K562 (cell line): ENCODE results near the gene CPLX3. TPM values are rescaled to one million over a fixed set of nuclear protein-coding genes. Genes with fewer than 3 reads are reported as not detected.

ENCODE experiments used
- ATAC-seq: fragments of 200-7000 bp; cut with Tn5 transposase; 3 replicates; pipeline ENCODE4 v1.9.1; 2020; ENCODE audit warnings: moderate library complexity
- BruUV-seq: library from RNA; stranded (reverse); fragments of 400-500 nt; replicated peaks from 2 replicates; lab custom pipeline; 2021; lab: Mats Ljungman, UMichigan
- CTCF ChIA-PET: fragments of 300-600 bp; formaldehyde crosslinking; extraction: SDS; loops from one replicate; lab custom pipeline; 2021; ENCODE audit warnings: low intra/inter-chr PET ratio; lab: Yijun Ruan, JAX
- POLR2A ChIA-PET: fragments of 300-600, 350-650 bp; sonication (Branson Sonifier 250); formaldehyde crosslinking; extraction: SDS; loops from one replicate; lab custom pipeline; 2021; ENCODE audit warnings: antibody characterized with exemption, inconsistent platforms; lab: Yijun Ruan, JAX
- DNase-seq, 4 experiments: peaks; one replicate each; pipeline versions ENCODE4 v3.0.0 to v3.0.0-alpha.2; 2011 to 2018; ENCODE audit warnings: low spot score in 3 of 4, mixed read lengths in 3 of 4; ENCODE audit errors: extremely low read depth in 1 of 4
- FAIRE-seq: peaks from 2 replicates; lab custom pipeline; 2011; peaks lifted over from hg19 to GRCh38; lab: Jason Lieb, UNC
- H2AFZ ChIP-seq: 2 replicates; pipeline ENCODE4 v1.6.0; 2011; ENCODE audit warnings: low read depth, low read length, control low read depth, inconsistent platforms
- H3K27ac ChIP-seq: fragments of 200-600 bp; 3 replicates; pipeline ENCODE4 v1.8.0; 2011; ENCODE audit warnings: low read depth, mild to moderate bottlenecking, control low read depth, inconsistent platforms, low read length, moderate library complexity, mixed read lengths; ENCODE audit errors: extremely low read depth
- H3K27me3 ChIP-seq, 2 experiments: fragments of 300-600 bp in 1 of 2; 2 replicates in 1 of 2; 3 replicates in 1 of 2; pipeline versions ENCODE4 v1.6.0 to v1.8.0; 2011; ENCODE audit warnings: inconsistent platforms in 2 of 2, low read length in 2 of 2, mild to moderate bottlenecking in 1 of 2, mixed read lengths in 1 of 2, moderate library complexity in 1 of 2; ENCODE audit not compliant: control insufficient read depth in 2 of 2, insufficient read depth in 2 of 2
- H3K36me3 ChIP-seq: fragments of 300-600 bp; 3 replicates; pipeline ENCODE4 v1.8.0; 2011; ENCODE audit warnings: mild to moderate bottlenecking, low read length, inconsistent platforms; ENCODE audit not compliant: control insufficient read depth, insufficient read depth
- H3K4me1 ChIP-seq, 2 experiments: fragments of 200-600 bp in 1 of 2; replicated peaks in 1 of 2; 2 replicates in 1 of 2; 3 replicates in 1 of 2; pipeline versions ENCODE4 v1.5.1 to v1.8.0; 2011; ENCODE audit warnings: inconsistent platforms in 2 of 2, low read length in 2 of 2, mild to moderate bottlenecking in 1 of 2, mixed read lengths in 1 of 2, moderate library complexity in 1 of 2; ENCODE audit not compliant: control insufficient read depth in 2 of 2, insufficient read depth in 2 of 2
- H3K4me2 ChIP-seq: 2 replicates; pipeline ENCODE4 v1.6.1; 2011; ENCODE audit warnings: low read length, control low read depth, inconsistent platforms, mixed read lengths; ENCODE audit not compliant: insufficient read depth
- H3K4me3 ChIP-seq: fragments of 200-600 bp; sonication (generic), shearing (Covaris generic); 2 replicates; pipeline ENCODE4 v1.5.1; 2016; ENCODE audit warnings: control low read depth, inconsistent platforms
- H3K79me2 ChIP-seq: fragments of 200-600 bp; 3 replicates; pipeline ENCODE4 v1.8.0; 2011; ENCODE audit warnings: low read length, inconsistent platforms; ENCODE audit not compliant: control insufficient read depth, insufficient read depth
- H3K9ac ChIP-seq, 2 experiments: 2 replicates each; pipeline versions ENCODE4 v1.6.0 to v1.6.1; 2011; ENCODE audit warnings: low read depth in 2 of 2, low read length in 2 of 2, control low read depth in 1 of 2, inconsistent platforms in 1 of 2, mild to moderate bottlenecking in 1 of 2, mixed read lengths in 1 of 2; ENCODE audit not compliant: insufficient read depth in 1 of 2
- H3K9me1 ChIP-seq: one replicate; pipeline ENCODE4 v1.6.0; 2011; ENCODE audit warnings: inconsistent platforms, mild to moderate bottlenecking, low read length, moderate library complexity; ENCODE audit not compliant: control insufficient read depth, insufficient read depth
- H3K9me3 ChIP-seq: replicated peaks from 2 replicates; pipeline ENCODE4 v1.5.1; 2011; ENCODE audit warnings: low read depth, low read length, inconsistent platforms; ENCODE audit not compliant: control insufficient read depth, insufficient read depth
- H4K20me1 ChIP-seq: replicated peaks from 2 replicates; pipeline ENCODE4 v1.6.1; 2011; ENCODE audit warnings: low read length, inconsistent platforms, mixed read lengths; ENCODE audit not compliant: control insufficient read depth, insufficient read depth
- AFF1 ChIP-seq, 2 experiments: fragments of 450-650 bp; IDR thresholded peaks; 2 replicates each; pipeline ENCODE4 v1.6.1; 2018; ENCODE audit warnings: mild to moderate bottlenecking in 2 of 2, low read depth in 1 of 2; ENCODE audit not compliant: partially characterized antibody in 2 of 2
- CREBBP ChIP-seq: IDR thresholded peaks from one replicate; pipeline ENCODE4 v1.6.1; 2012; ENCODE audit warnings: low read depth, mild to moderate bottlenecking, control low read depth, inconsistent platforms, low read length
- FOXA1 ChIP-seq: fragments of 450-650 bp; IDR thresholded peaks from 2 replicates; pipeline ENCODE4 v1.6.1; 2016; ENCODE audit warnings: mild to moderate bottlenecking, borderline replicate concordance
- HMBOX1 ChIP-seq: sonication (generic); IDR thresholded peaks from 2 replicates; pipeline ENCODE4 v1.6.1; 2016
- MCM7 ChIP-seq, 2 experiments: fragments of 450-650 bp; IDR thresholded peaks; 2 replicates each; pipeline ENCODE4 v1.6.1; 2016 to 2018
- MEF2A ChIP-seq: IDR thresholded peaks from 2 replicates; pipeline ENCODE4 v1.6.1; 2011; ENCODE audit warnings: low read depth, mild to moderate bottlenecking, low read length, moderate library complexity; ENCODE audit not compliant: control insufficient read depth
- PHF8 ChIP-seq: fragments of 200-600 bp; sonication (generic); IDR thresholded peaks from 2 replicates; pipeline ENCODE4 v1.6.1; 2012; ENCODE audit warnings: mixed run types, mild to moderate bottlenecking, inconsistent platforms, low read length, moderate library complexity, borderline replicate concordance
- POLR3A ChIP-seq: IDR thresholded peaks from 2 replicates; pipeline ENCODE4 v1.6.1; 2011; ENCODE audit warnings: borderline replicate concordance, mild to moderate bottlenecking, moderate library complexity; ENCODE audit not compliant: insufficient read length, insufficient read depth; ENCODE audit errors: extremely low read depth
- SP1 ChIP-seq: sonication (generic); formaldehyde crosslinking; IDR thresholded peaks from 2 replicates; pipeline ENCODE4 v1.8.1; 2022; ENCODE audit warnings: mild to moderate bottlenecking, missing genetic modification reagents
- TBP ChIP-seq: optimal IDR thresholded peaks from 2 replicates; pipeline ENCODE3; 2011; ENCODE audit warnings: low read depth, low read length, improper control_type of control experiment
- TCF7 ChIP-seq: sonication (generic); IDR thresholded peaks from 2 replicates; pipeline ENCODE4 v1.6.1; 2016; ENCODE audit warnings: antibody characterized with exemption, borderline replicate concordance
- YY1 ChIP-seq, 3 experiments: IDR thresholded peaks; 2 replicates each; pipeline ENCODE4 v1.6.1; 2011; ENCODE audit warnings: low read length in 2 of 3, mild to moderate bottlenecking in 2 of 3, moderate library complexity in 2 of 3, borderline replicate concordance in 1 of 3, control low read depth in 1 of 3, low read depth in 1 of 3; ENCODE audit not compliant: insufficient read depth in 3 of 3, insufficient replicate concordance in 2 of 3, control insufficient read depth in 1 of 3, insufficient read length in 1 of 3; ENCODE audit errors: extremely low read depth in 1 of 3
- ZNF280A ChIP-seq: fragments of 450-650 bp; IDR thresholded peaks from 2 replicates; pipeline ENCODE4 v1.6.1; 2018; ENCODE audit warnings: mild to moderate bottlenecking, low read depth; ENCODE audit not compliant: partially characterized antibody
- WGBS: fragments of 100-300 bp; shearing (Covaris generic); methylation state at CpG from one replicate; pipeline ENCODE4 v1.1.6; 2016; ENCODE audit warnings: low coverage, mixed read lengths; ENCODE audit not compliant: insufficient coverage; ENCODE audit errors: missing lambda C conversion rate; 5-methylcytosine and 5-hydroxymethylcytosine counted together
- in situ Hi-C: fragments of 300-500 bp; cut with MboI; formaldehyde crosslinking; loops from 4 replicates; pipeline ENCODE4 v1.15.0; 2018; ENCODE audit warnings: inconsistent platforms, mixed read lengths
- intact Hi-C: fragments of 100-400 bp; cut with micrococcal nuclease; formaldehyde crosslinking; loops from 2 replicates; pipeline ENCODE4 v1.14.2; 2022
- polyA plus RNA-seq, 8 experiments: library from polyadenylated mRNA; depleted of rRNA in 4 of 8; stranded (reverse) in 5 of 8; unstranded in 3 of 8; fragments of >200 nt; fragmentation: Nextera tagmentation in 2 of 8; fragmentation: Illumina TruSeq in 1 of 8; extraction: Ambion mirVana in 2 of 8; extraction: Trizol in 1 of 8; gene quantifications; 2 replicates each; pipeline versions ENCODE4 v1.2.1 to v1.2.3, GENCODE V29; 2011 to 2014; ENCODE audit warnings: inconsistent platforms in 1 of 8, missing spikeins in 1 of 8
- total RNA-seq, 7 experiments: library from RNA; depleted of rRNA in 6 of 7; stranded (reverse); fragments of >200 nt in 6 of 7; fragmentation: Illumina TruSeq in 2 of 7; extraction: Trizol in 2 of 7; gene quantifications; 2 replicates each; pipeline versions ENCODE4 v1.2.1 to v1.2.3, GENCODE V29; 2011 to 2021; ENCODE audit warnings: low replicate concordance in 1 of 7

Gene CPLX3
- total and polyA plus RNA-seq, 9 of the 15 experiments (the other 6 are each of a cell fraction or from before 2014, with no cell fraction given) = not detected

DNA sequence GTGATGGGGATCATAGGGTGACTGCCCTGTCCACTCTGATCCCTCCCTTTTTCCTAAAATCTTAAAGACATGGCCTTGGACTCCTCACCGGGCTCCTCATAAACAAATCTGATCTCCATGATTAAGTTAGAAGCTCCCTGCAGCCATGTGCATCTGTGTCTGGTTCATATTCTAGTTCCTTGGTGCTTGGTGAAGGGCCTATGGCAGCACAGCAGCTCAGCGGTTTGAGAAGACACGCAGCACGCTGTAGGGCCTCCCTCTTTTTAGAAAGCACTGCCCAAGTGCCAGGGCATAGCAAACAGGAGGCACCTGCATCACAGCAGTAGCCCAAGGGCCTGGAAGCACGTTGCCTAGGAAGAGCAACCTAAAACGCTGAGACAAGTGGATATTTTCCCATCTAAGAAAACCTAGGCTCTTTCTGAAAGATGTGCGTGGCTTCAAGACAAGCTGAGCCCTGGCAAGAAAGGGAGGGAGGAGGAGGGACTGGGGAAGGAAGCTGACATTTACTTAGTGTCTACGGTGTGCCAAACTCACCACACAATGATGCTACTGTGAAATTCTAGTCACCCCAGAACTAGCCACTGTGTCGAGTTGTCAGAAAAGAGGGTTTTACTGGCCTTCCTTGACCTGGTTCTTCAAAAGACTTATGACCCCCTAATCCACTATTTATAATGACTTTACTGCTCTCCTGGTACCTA is 31.4 kb downstream of the CPLX3 start (continued):
- TF ChIP-seq ZNF280A (no peak), TBP (no peak), MEF2A (no peak), POLR3A (no peak)

DNA sequence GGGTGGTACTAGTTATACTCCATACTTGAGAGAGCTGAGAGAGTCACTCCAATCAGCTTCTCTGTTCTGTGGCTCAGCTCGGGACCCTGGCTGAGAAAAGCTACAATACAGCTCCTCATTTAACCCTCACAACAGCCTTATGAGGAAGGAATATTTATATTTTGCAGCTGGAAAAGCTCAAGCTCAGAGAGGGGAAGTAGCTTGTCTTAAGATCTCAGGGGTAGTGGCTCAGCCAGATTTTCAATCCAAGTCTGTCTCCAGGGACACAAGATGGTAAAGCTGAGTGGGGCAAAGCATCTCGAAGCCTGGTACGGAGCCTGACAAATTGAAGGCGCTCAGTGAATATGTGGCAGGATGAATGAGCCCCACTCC is 31.9 kb downstream of the CPLX3 start:
- Histone ChIP-seq H3K9me1 (peaks cover under 1% of the 10 kb centered on the region), H2AFZ (no peak overlapping the region), H3K79me2 (peaks cover 13% of the 10 kb centered on the region; the same call in 2 of the 3 replicates), H3K4me1 (peaks cover 8 to 9% of the 10 kb centered on the region in 2 experiments; a peak in 4 of 5 replicates), H4K20me1 (peaks cover 13% of the 10 kb centered on the region), H3K36me3 (peaks cover 22% of the 10 kb centered on the region), H3K4me2 (no peak overlapping the region), H3K9ac (no peak overlapping the region), H3K27ac (no peak overlapping the region), H3K27me3 (no peaks in the 10 kb centered on the region), H3K4me3 (no peak overlapping the region), H3K9me3 (no peaks in the 10 kb centered on the region)
- FAIRE-seq (no peak), DNase-seq (no peak), ATAC-seq (no peak)
- ChIA-PET CTCF (no interaction called here), POLR2A (interaction anchor here (1.0 to 1.6 kb wide), 5 partner anchors 8 to 17 kb away, joined by 4 to 6 read pairs (median 5); no protein-coding TSS in a partner anchor)
- no TSS peak for BruUV-seq
- in situ Hi-C loops = no loop called here
- 88% methylated on average over 4 of the region's 4 CpGs for WGBS
- intact Hi-C loops = no loop called here
- TF ChIP-seq AFF1 (IDR thresholded peaks at IDR 0.05; ENCODE audit: low read depth in 1 of 2, partially characterized antibody in 2 of 2) (no peak), MCM7 (IDR thresholded peaks at IDR 0.05) (no peak), PHF8 (no peak), TCF7 (no peak), FOXA1 (no peak), CREBBP (no peak), SP1 (no peak), HMBOX1 (no peak), YY1 (IDR thresholded peaks at IDR 0.05; ENCODE audit: borderline replicate concordance in 1 of 3, control insufficient read depth in 1 of 3, extremely low read depth in 1 of 3, insufficient read depth in 3 of 3, insufficient read length in 1 of 3, insufficient replicate concordance in 2 of 3, low read depth in 1 of 3, low read length in 2 of 3) (no peak)
